Keratinocyte (primary cell): ENCODE measurements around the gene ZNF335.

Experiments used
- CTCF ChIP-seq, 3 experiments: IDR thresholded peaks in 1 of 3; conservative IDR thresholded peaks in 1 of 3; optimal IDR thresholded peaks in 1 of 3; 2 replicates in 2 of 3; 3 replicates in 1 of 3; pipeline versions ENCODE3 to v1.5.1; 2011; ENCODE audit warnings: low read length in 3 of 3, mild to moderate bottlenecking in 3 of 3, moderate library complexity in 2 of 3, control low read depth in 1 of 3, inconsistent platforms in 1 of 3; ENCODE audit not compliant: insufficient read depth in 2 of 3; ENCODE audit errors: extremely low read depth in 1 of 3
- EZH2 ChIP-seq: IDR thresholded peaks from one replicate; pipeline ENCODE4 v1.6.1; 2012; ENCODE audit warnings: inconsistent platforms, mild to moderate bottlenecking, low read length, moderate library complexity

- TF ChIP-seq CTCF (optimal IDR thresholded peaks at IDR 0.05 in 1 of 3, IDR thresholded peaks at IDR 0.05 in 1 of 3, conservative IDR thresholded peaks at IDR 0.05 in 1 of 3; ENCODE audit: extremely low read depth in 1 of 3, insufficient read depth in 2 of 3, low read length in 3 of 3) (no peak), EZH2 (no peak)
Measured at GRCh38 chr20:45913116-45913515, 58.9 kb downstream of the ZNF335 start.
